ENCODE results near the gene NRG3. TPM values are rescaled to one million over a fixed set of nuclear protein-coding genes. Genes with fewer than 3 reads are reported as not detected.

Gene NRG3
- total RNA-seq, 6 experiments from 2014 or later: not detected

GRCh38 chr10:82294874-82295378, 419.9 kb downstream of the NRG3 start:
- Mint-ChIP-seq H3K36me3 (ENCODE audit: low read depth) (no peaks in the 10 kb centered on the region), H3K27ac (no peak overlapping the region), H3K27me3 (ENCODE audit: insufficient read depth) (no peaks in the 10 kb centered on the region), H3K4me1 (ENCODE audit: low read depth) (no peaks in the 10 kb centered on the region), H3K9me3 (peaks cover 35% of the 10 kb centered on the region), H3K4me3 (no peak overlapping the region)
- TF ChIP-seq, protein P1, sequence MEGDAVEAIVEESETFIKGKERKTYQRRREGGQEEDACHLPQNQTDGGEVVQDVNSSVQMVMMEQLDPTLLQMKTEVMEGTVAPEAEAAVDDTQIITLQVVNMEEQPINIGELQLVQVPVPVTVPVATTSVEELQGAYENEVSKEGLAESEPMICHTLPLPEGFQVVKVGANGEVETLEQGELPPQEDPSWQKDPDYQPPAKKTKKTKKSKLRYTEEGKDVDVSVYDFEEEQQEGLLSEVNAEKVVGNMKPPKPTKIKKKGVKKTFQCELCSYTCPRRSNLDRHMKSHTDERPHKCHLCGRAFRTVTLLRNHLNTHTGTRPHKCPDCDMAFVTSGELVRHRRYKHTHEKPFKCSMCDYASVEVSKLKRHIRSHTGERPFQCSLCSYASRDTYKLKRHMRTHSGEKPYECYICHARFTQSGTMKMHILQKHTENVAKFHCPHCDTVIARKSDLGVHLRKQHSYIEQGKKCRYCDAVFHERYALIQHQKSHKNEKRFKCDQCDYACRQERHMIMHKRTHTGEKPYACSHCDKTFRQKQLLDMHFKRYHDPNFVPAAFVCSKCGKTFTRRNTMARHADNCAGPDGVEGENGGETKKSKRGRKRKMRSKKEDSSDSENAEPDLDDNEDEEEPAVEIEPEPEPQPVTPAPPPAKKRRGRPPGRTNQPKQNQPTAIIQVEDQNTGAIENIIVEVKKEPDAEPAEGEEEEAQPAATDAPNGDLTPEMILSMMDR (IDR thresholded peaks at IDR 0.05): no peak
- no peak for DNase-seq

DNA sequence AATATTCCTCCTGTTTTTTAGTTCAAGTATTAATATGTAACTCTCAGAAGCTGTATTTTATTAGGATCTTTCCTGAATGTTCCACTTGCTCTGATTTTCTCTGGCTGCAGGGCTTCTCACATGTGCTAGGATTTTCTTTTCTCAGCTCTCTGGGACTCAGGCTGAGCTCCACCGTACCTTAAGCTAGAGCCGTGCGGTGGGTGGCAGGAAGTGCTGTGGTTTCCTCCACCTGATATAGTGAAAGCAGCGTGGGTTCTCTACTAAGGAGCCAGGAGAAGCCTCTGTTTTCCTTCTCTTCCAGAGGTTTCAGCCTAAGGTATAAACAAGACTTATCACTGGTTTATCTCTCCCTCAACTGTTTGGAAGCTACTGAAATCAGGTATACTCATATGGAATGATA, 433.6 kb downstream of the NRG3 start:
- no peak for DNase-seq
- Mint-ChIP-seq H3K4me1 (ENCODE audit: low read depth) (no peaks in the 10 kb centered on the region), H3K9me3 (peaks cover 43% of the 10 kb centered on the region), H3K36me3 (ENCODE audit: low read depth) (no peaks in the 10 kb centered on the region), H3K4me3 (no peak overlapping the region), H3K27me3 (ENCODE audit: insufficient read depth) (no peaks in the 10 kb centered on the region), H3K27ac (no peak overlapping the region)
- TF ChIP-seq, protein P1 (IDR thresholded peaks at IDR 0.05): no peak

GRCh38 chr10:82310839-82311238, 435.8 kb downstream of the NRG3 start:
- Mint-ChIP-seq H3K27ac (no peak overlapping the region), H3K9me3 (peaks cover 49% of the 10 kb centered on the region), H3K4me3 (no peak overlapping the region), H3K36me3 (ENCODE audit: low read depth) (no peaks in the 10 kb centered on the region), H3K4me1 (ENCODE audit: low read depth) (no peaks in the 10 kb centered on the region), H3K27me3 (ENCODE audit: insufficient read depth) (no peaks in the 10 kb centered on the region)
- DNase-seq: no peak
- TF ChIP-seq, protein P1 (IDR thresholded peaks at IDR 0.05): no peak

GRCh38 chr10:82313401-82313800, 438.4 kb downstream of the NRG3 start:
- DNase-seq: no peak
- Mint-ChIP-seq H3K9me3 (peaks cover 52% of the 10 kb centered on the region), H3K27ac (no peak overlapping the region), H3K27me3 (ENCODE audit: insufficient read depth) (no peaks in the 10 kb centered on the region), H3K4me1 (ENCODE audit: low read depth) (no peaks in the 10 kb centered on the region), H3K4me3 (no peak overlapping the region), H3K36me3 (ENCODE audit: low read depth) (no peaks in the 10 kb centered on the region)
- TF ChIP-seq, protein P1 (IDR thresholded peaks at IDR 0.05): no peak

DNA sequence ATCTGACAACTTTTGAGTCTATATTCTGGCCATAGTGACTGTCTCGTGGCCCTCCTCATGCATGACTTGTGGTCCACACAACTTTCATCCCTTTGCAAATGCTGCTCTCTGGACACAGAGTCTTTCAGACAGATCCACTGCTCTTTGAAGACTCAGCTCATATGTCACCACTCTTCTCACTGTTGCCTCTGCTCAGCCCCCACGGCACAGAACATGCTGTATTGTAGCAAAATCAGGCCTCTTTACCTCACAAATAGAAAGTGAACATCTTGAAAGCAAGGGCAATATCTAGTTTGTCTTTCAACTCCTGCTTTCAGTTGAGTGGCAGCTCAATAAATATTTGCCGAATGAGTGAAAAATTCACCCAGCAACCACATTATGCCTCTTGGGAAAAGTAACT, 443.5 kb downstream of the NRG3 start:
- no peaks in the 10 kb centered on the region for H3K4me1 Mint-ChIP-seq (ENCODE audit: low read depth)
- H3K36me3 Mint-ChIP-seq (ENCODE audit: low read depth): no peaks in the 10 kb centered on the region
- TF ChIP-seq, protein P1 (IDR thresholded peaks at IDR 0.05): no peak
- no peak overlapping the region for H3K4me3 Mint-ChIP-seq
- H3K27ac Mint-ChIP-seq: no peak overlapping the region
- no peaks in the 10 kb centered on the region for H3K27me3 Mint-ChIP-seq (ENCODE audit: insufficient read depth)
- peaks cover 41% of the 10 kb centered on the region for H3K9me3 Mint-ChIP-seq
- DNase-seq: no peak

DNA sequence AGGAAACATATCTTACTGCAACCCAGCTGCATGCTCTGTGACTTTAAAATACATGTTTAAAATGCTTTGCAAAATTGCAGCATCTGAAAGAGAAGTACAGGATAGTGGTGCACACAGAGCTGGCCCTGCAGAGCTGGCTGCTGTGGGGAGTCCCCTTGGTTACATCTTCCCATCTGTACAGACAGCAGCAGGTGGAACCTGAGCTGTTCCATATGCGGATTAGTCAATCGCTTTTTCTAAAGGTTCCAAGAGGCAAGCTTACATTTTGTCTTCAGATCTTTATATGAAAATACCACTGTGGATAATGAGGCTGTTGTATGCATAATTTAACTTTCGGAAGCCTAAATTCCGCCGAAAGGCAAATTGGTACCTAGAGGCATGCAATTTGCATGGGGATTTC, 444.1 kb downstream of the NRG3 start:
- Mint-ChIP-seq H3K36me3 (ENCODE audit: low read depth) (no peaks in the 10 kb centered on the region), H3K9me3 (peaks cover 36% of the 10 kb centered on the region), H3K4me1 (ENCODE audit: low read depth) (no peaks in the 10 kb centered on the region), H3K4me3 (no peak overlapping the region), H3K27ac (no peak overlapping the region), H3K27me3 (ENCODE audit: insufficient read depth) (no peaks in the 10 kb centered on the region)
- TF ChIP-seq, protein P1 (IDR thresholded peaks at IDR 0.05): no peak
- DNase-seq: no peak

Measured in HFFc6 (cell line).